ENCODE data around the gene MIER1. TPM values are rescaled to one million over a fixed set of nuclear protein-coding genes. Genes with fewer than 3 reads are reported as not detected.
A peak's percentile ranks its signal among the peaks of the same experiment; 100 is the strongest.

Gene MIER1
- total RNA-seq, 1 donor from 2014 or later: 27.8 TPM

DNA sequence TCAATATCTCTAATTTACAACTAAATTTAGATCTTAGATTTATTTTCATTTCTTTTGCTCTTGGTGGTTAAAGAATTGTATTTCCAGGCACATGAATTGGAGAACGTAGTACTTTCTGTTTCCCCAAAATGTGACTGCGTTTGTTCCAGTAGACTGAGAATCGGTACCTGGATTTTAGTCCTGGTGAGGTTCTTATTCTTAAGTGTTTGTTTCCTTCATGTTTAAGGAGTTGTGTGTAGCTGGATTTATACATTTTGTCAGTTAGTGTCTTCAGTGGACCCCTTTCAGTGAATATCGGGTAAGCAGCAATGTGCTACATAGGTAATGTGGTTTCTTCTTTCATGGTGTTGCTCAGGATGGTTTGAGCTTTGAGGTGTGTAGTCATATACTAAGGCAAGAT is 6.8 kb downstream of the MIER1 start:
- Histone ChIP-seq H3K27me3 (ENCODE audit: control insufficient read depth, insufficient read depth, low read length) (no peaks in the 10 kb centered on the region), H3K36me3 (ENCODE audit: control insufficient read depth, insufficient read depth, low read length) (no peaks in the 10 kb centered on the region), H3K4me3 (ENCODE audit: low read depth, low read length) (peak overlapping the region; percentile 81)
- DNase-seq (ENCODE audit: low read depth): no peak
- TF ChIP-seq, protein P1, sequence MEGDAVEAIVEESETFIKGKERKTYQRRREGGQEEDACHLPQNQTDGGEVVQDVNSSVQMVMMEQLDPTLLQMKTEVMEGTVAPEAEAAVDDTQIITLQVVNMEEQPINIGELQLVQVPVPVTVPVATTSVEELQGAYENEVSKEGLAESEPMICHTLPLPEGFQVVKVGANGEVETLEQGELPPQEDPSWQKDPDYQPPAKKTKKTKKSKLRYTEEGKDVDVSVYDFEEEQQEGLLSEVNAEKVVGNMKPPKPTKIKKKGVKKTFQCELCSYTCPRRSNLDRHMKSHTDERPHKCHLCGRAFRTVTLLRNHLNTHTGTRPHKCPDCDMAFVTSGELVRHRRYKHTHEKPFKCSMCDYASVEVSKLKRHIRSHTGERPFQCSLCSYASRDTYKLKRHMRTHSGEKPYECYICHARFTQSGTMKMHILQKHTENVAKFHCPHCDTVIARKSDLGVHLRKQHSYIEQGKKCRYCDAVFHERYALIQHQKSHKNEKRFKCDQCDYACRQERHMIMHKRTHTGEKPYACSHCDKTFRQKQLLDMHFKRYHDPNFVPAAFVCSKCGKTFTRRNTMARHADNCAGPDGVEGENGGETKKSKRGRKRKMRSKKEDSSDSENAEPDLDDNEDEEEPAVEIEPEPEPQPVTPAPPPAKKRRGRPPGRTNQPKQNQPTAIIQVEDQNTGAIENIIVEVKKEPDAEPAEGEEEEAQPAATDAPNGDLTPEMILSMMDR (IDR thresholded peaks at IDR 0.05; ENCODE audit: insufficient read depth, low read length, poor library complexity, severe bottlenecking): no peak

DNA sequence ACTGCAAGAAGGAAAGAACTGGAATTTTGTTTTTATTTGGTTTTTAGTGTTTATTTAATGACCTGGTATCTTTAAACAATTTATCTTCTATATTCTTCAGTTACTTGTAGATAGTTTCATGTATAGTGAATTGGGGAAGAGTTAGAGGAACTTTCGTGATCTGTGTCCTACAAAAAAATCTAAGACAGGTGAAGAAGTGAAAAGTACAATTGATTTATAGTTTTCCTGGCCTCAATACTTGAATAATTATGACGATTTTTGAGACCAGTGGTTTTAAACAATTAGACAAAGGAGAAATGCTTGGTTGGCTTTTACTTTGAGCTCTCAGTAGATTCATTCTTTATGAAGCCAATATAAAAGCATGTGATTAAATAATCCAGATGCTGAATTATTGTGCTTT is 7.5 kb downstream of the MIER1 start:
- peak overlapping the region; percentile 14 for H3K4me3 ChIP-seq (ENCODE audit: low read depth, low read length)
- H3K27me3 ChIP-seq (ENCODE audit: control insufficient read depth, insufficient read depth, low read length): no peaks in the 10 kb centered on the region
- DNase-seq (ENCODE audit: low read depth): no peak
- TF ChIP-seq, protein P1 (IDR thresholded peaks at IDR 0.05; ENCODE audit: insufficient read depth, low read length, poor library complexity, severe bottlenecking): no peak
- H3K36me3 ChIP-seq (ENCODE audit: control insufficient read depth, insufficient read depth, low read length): no peaks in the 10 kb centered on the region

GRCh38 chr1:66933887-66934700 is 9.3 kb downstream of the MIER1 start:
- TF ChIP-seq, protein P1 (IDR thresholded peaks at IDR 0.05; ENCODE audit: insufficient read depth, low read length, poor library complexity, severe bottlenecking): no peak
- Histone ChIP-seq H3K27me3 (ENCODE audit: control insufficient read depth, insufficient read depth, low read length) (no peaks in the 10 kb centered on the region), H3K4me3 (ENCODE audit: low read depth, low read length) (no peak overlapping the region), H3K36me3 (ENCODE audit: control insufficient read depth, insufficient read depth, low read length) (no peaks in the 10 kb centered on the region)
- DNase-seq (ENCODE audit: low read depth): no peak

DNA sequence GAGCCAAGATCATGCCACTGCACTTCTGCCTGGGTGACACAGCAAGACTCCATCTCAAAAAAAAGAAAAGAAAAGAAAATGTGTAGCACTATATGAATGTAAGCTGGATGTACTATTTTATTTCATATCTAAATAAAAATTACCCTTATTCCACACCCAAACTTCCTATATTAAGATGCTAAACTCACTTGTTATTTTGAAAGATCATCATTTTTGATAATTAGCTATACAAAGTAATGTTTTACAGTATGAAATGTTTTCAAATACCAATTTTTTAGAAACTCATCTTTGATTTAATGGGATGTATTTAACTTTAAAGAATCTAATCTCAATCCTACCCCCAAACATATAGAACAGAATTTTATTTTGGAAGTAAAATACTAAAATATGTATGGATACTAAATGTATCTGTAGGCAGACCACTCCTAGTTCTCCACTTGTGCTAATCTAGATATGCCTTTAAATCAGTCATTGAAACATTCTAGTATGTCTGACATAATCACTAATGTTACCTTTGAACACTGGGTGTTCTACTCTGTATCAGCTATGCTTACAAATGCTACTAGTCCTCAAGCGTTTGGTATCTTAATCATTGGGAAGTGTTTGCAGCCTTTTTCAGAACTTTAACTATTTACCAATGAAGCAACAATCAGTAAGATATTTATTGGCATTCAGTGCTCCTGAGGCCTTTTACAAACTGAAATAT is 12.9 kb downstream of the MIER1 start:
- no peak for DNase-seq (ENCODE audit: low read depth)
- H3K4me3 ChIP-seq (ENCODE audit: low read depth, low read length): no peak overlapping the region
- H3K36me3 ChIP-seq (ENCODE audit: control insufficient read depth, insufficient read depth, low read length): no peaks in the 10 kb centered on the region
- TF ChIP-seq, protein P1 (IDR thresholded peaks at IDR 0.05; ENCODE audit: insufficient read depth, low read length, poor library complexity, severe bottlenecking): no peak
- H3K27me3 ChIP-seq (ENCODE audit: control insufficient read depth, insufficient read depth, low read length): no peaks in the 10 kb centered on the region

GRCh38 chr1:66938613-66939012 is 13.8 kb downstream of the MIER1 start:
- H3K27me3 ChIP-seq (ENCODE audit: control insufficient read depth, insufficient read depth, low read length): no peaks in the 10 kb centered on the region
- no peaks in the 10 kb centered on the region for H3K36me3 ChIP-seq (ENCODE audit: control insufficient read depth, insufficient read depth, low read length)
- TF ChIP-seq, protein P1 (IDR thresholded peaks at IDR 0.05; ENCODE audit: insufficient read depth, low read length, poor library complexity, severe bottlenecking): no peak
- no peak overlapping the region for H3K4me3 ChIP-seq (ENCODE audit: low read depth, low read length)
- DNase-seq (ENCODE audit: low read depth): no peak

Data from kidney epithelial cell (primary cell).